ENCODE measurements around the gene TNRC6A.
"Not testable (repeated sequence)": the region's sequence is repeated elsewhere in the genome, so short reads cannot be mapped to it uniquely, and the experiment has no call there.

TNRC6A gene

DNA sequence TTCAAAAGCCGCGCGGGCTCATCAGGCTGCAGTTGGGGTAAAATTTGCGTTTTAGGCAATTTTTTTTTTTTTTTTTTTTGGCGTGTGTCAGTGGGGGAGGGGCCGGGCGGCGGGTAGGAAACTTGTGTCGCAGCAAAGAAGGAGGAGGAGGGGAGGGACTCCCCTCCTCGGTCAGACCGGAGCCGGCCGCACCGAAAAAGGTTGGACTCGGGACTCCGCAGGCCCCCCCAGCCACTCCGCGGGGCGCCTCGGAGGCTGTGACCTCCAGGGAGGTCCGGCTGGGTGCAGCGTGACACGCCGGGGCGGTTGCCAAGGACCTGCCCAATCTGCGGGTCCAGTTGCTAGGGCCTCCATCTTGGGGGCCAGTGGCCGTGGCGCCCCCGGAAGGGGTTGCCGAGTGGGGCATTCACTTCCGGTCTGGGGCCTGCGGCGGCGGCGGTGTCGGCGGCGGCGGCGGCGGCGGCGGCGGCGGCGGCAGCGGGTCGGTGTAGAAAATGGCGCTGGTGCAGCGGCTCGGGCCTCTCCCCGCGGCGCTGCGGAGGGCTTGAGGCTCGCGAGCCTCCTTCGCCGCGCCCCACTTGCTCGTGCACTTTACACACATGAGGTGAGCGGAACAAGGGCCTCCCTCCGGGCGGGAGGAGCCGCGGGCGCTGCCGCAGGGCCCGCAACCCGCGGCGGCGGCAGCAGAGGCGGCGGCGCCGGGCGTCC lies at the start of gene TNRC6A:
Gene TNRC6A (plus strand): TSS at position 409 of the 708 bp plus-strand sequence. CDS start 191 bp downstream, at position 600.
- DNase-seq = peak; percentile 70

GRCh38 chr16:24681793-24682192 lies 47.7 kb upstream of the TNRC6A start:
- DNase-seq = no peak

GRCh38 chr16:24683250-24683649 lies 46.2 kb upstream of the TNRC6A start:
- no peak for DNase-seq

GRCh38 chr16:24683847-24684493 lies 45.5 kb upstream of the TNRC6A start:
- no peak for DNase-seq

- DNase-seq = no peak
Observed at GRCh38 chr16:24685539-24686432, 43.7 kb upstream of the TNRC6A start.

GRCh38 chr16:24686678-24687077 lies 42.8 kb upstream of the TNRC6A start:
- DNase-seq = no peak

- DNase-seq = no peak
Observed at GRCh38 chr16:24688359-24688758, 41.1 kb upstream of the TNRC6A start.

DNA sequence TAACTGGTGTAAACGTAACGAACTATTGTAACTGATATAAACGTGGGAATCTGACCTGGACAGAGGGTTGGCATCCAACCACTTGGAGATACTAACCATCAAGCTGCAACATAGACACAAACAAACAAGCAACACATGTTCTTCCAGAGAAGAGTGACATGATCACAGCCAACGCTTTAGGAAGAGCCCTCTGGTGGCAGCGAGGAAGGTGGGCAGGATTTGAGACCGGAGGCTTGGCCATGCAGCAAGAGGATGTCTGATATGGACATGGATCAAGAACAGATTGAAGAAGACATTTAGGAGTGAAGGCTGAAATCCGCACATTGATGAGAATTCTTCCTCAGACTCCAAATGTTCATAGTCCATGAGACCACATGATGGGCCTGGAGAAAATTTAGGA lies 40.3 kb upstream of the TNRC6A start:
- DNase-seq = no peak

GRCh38 chr16:24692854-24693253 lies 36.6 kb upstream of the TNRC6A start:
- no peak for DNase-seq

- DNase-seq = no peak
Observed at GRCh38 chr16:24694931-24695330, 34.5 kb upstream of the TNRC6A start.

DNA sequence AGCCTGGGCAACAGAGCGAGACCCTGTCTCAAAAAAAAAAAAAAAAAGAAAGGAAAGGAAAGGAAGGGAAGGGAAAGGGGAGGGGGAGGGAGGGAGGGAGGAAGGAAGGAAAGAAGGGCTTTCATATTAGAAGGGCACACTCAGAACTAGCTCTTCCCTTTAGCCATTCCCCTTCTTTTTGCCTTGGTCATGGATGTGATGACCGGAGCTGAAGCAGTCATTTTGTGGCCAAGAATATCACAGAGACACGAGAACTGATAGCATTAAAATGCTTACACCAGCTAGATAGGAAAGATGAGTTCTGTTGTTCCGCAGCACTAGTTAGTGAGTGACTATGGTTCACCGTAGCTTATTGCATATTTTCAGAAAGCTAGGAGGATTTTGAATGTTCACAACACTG lies 32.8 kb upstream of the TNRC6A start:
- DNase-seq = no peak

DNA sequence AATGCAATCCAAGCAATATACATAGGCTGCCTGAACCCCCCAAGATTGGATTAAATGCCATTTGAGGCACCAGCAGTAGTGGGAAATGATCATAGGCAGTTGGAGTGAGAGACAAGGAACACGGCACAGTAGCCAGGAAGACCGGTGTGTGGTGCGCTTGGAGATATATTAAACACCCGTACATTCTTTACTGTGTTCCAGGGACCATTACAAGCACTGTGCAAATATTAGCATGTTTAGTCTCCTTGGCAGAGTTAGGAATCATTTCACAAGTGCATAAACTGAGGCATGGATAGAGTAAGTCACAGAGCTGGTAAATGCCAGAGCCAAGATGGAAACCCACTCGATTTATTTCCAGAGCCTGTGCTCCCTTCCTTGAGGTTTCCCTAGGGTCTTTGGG lies 31.1 kb upstream of the TNRC6A start:
- DNase-seq = no peak

DNA sequence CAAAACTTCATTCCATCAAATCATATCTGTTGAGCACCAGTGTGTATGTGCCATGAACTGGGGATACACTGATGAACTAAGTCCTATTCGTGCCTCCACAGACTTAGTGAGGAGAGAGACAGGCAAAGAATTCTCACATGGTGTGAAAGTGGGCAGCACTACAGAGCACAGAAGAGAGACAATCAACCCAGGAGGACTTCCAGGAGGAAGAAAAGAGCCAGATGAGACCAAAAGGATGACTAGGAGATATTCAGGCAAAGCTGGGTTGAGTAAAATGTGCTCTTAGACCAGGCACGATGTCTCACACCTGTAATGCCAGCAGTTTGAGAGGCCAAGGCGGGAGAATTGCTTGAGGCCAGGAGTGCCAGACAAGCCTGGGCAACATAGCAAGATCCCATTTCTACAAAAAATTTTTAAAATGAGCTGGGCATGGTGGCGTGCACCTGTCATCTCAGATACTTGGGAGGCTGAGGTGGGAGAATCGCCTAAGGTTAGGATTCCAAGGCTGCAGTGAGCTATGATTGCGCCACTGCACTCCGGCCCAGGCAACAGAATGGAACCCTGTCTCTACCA lies 30.2 kb upstream of the TNRC6A start:
- no peak for DNase-seq

GRCh38 chr16:24700549-24701392 lies 28.7 kb upstream of the TNRC6A start:
- DNase-seq = no peak

DNA sequence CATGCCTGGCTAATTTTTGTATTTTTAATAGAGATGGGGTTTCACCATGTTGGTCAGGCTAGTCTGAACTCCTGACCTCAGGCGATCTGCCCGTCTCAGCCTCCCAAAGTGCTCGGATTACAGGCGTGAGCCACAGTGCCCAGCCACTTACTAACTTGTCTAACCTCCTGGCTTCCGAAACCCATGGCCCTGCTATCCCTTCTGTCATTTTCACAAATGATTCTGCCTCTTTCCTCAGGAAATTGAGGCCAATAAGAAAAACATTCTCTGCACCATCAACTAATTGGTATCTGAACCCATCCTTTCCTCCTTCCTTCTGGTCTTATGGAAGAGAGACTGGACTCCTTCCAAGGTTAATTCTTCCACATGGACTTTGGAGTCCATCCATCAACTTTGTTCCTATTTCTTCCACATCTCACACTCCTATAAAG lies 27.9 kb upstream of the TNRC6A start:
- no peak for DNase-seq

- DNase-seq = not testable (repeated sequence)
Observed at GRCh38 chr16:24707760-24708159, 21.7 kb upstream of the TNRC6A start.

GRCh38 chr16:24713379-24713778 lies 16.1 kb upstream of the TNRC6A start:
- no peak for DNase-seq

GRCh38 chr16:24717411-24717810 lies 12.0 kb upstream of the TNRC6A start:
- DNase-seq = no peak

DNA sequence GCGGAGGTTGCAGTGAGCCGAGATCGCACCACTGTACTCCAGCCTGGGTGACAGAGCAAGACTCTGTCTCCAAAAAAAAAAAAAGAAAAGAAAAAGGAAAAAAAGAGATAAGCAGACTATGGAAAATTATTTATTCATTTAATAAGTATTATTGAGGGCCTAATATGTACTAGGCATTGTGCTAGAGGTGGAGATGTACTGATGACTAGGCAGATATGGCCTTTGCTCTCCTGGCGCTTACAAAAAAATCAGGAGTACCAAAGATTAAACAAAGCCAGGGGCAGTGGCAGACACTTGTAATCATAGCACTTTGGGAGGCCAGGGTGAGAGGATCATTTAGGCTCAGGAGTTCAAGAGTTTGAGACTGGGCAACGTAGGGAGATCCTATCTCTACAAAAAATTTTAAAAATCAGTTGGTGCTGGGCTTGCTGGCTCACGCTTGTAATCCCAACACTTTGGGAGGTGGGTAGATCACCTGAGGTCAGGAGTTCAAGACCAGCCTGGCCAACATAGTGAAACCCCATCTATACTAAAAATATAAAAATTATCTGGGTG lies 10.4 kb upstream of the TNRC6A start:
- DNase-seq = no peak

- no peak for DNase-seq
Observed at GRCh38 chr16:24721830-24722238, 7.6 kb upstream of the TNRC6A start.

GRCh38 chr16:24723663-24724062 lies 5.8 kb upstream of the TNRC6A start:
- no peak for DNase-seq

DNA sequence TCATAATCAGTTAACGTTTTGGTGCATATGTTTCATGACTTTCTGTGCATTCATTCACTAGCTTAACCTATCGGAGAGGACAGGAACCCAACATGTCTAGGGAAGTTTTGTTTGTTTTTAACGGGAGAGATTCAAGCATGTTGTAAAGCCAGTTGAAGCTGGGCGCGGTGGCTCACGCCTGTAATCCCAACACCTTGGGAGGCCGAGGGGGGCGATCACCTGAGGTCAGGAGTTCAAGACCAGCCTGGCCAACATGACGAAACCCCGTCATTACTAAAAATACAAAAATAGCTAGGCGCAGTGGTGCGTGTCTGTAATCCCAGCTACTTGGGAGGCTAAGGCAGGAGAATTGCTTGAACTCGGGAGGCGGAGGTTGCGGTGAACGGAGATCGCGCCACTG lies 1.4 kb upstream of the TNRC6A start:
- no peak for DNase-seq
